HEK293T (cell line): ENCODE results near the gene FXYD6.

ENCODE experiments used
- BHLHE40 ChIP-seq: fragments of 450-650 bp; IDR thresholded peaks from 2 replicates; pipeline ENCODE4 v1.6.1; 2016; ENCODE audit warnings: mild to moderate bottlenecking, moderate library complexity, borderline replicate concordance
- CTBP1 ChIP-seq: fragments of 450-650 bp; IDR thresholded peaks from 2 replicates; pipeline ENCODE4 v1.6.1; 2016; ENCODE audit warnings: borderline replicate concordance
- ELF4 ChIP-seq: fragments of 450-650 bp; IDR thresholded peaks from 2 replicates; pipeline ENCODE4 v1.6.1; 2017; ENCODE audit warnings: antibody characterized with exemption
- FOXA1 ChIP-seq: fragments of 450-650 bp; IDR thresholded peaks from 2 replicates; pipeline ENCODE4 v1.6.1; 2016; ENCODE audit warnings: mild to moderate bottlenecking
- FOXM1 ChIP-seq: fragments of 450-650 bp; IDR thresholded peaks from 2 replicates; pipeline ENCODE4 v1.6.1; 2017; ENCODE audit warnings: mild to moderate bottlenecking, borderline replicate concordance
- L3MBTL2 ChIP-seq: fragments of 450-650 bp; conservative IDR thresholded peaks from 2 replicates; pipeline ENCODE4 v1.6.1; 2016; ENCODE audit warnings: mild to moderate bottlenecking
- LEF1 ChIP-seq: fragments of 450-650 bp; IDR thresholded peaks from 2 replicates; pipeline ENCODE4 v1.6.1; 2017; ENCODE audit warnings: mild to moderate bottlenecking, borderline replicate concordance
- PKNOX1 ChIP-seq: fragments of 450-650 bp; IDR thresholded peaks from 2 replicates; pipeline ENCODE4 v1.6.1; 2016
- SP1 ChIP-seq: fragments of 450-650 bp; IDR thresholded peaks from 2 replicates; pipeline ENCODE4 v1.6.1; 2017
- SUZ12 ChIP-seq: fragments of 450-650 bp; IDR thresholded peaks from 2 replicates; pipeline ENCODE4 v1.6.1; 2016; ENCODE audit warnings: mild to moderate bottlenecking
- TARDBP ChIP-seq: fragments of 450-650 bp; IDR thresholded peaks from 2 replicates; pipeline ENCODE4 v1.6.1; 2016

- no peak for TF ChIP-seq CTBP1
- TF ChIP-seq SP1 = no peak
- TF ChIP-seq TARDBP = no peak
- TF ChIP-seq FOXM1 = no peak
- TF ChIP-seq L3MBTL2 = no peak
- TF ChIP-seq PKNOX1 = no peak
- no peak for TF ChIP-seq BHLHE40
- no peak for TF ChIP-seq SUZ12
- TF ChIP-seq LEF1 = no peak
- TF ChIP-seq FOXA1 = no peak
- no peak for TF ChIP-seq ELF4
Measured at GRCh38 chr11:117837070-117837776, 39.2 kb downstream of the FXYD6 start.
